ENCODE results near the gene NEMP1.

The NEMP1 gene

GRCh38 chr12:57095440-57095839 is 16.8 kb upstream of the NEMP1 start:
- Histone ChIP-seq H3K4me3 (ENCODE audit: low read length) (no peak overlapping the region), H3K27me3 (replicated peaks; ENCODE audit: control insufficient read depth, insufficient read depth, low read length) (no peaks in the 10 kb centered on the region), H3K36me3 (ENCODE audit: control insufficient read depth, insufficient read depth, low read length, severe bottlenecking) (peaks cover 88% of the 10 kb centered on the region), H3K9ac (ENCODE audit: low read length) (peak overlapping the region; percentile 34), H3K4me1 (ENCODE audit: control insufficient read depth, insufficient read depth, low read length) (peaks cover 41% of the 10 kb centered on the region), H3K9me3 (ENCODE audit: control insufficient read depth, low read length) (no peaks in the 10 kb centered on the region)
- no peak for DNase-seq (ENCODE audit: low read depth)

GRCh38 chr12:57094208-57095160 is 15.9 kb upstream of the NEMP1 start:
- no peak for DNase-seq (ENCODE audit: low read depth)
- H3K4me3 ChIP-seq (ENCODE audit: low read length): no peak overlapping the region
- no peaks in the 10 kb centered on the region for H3K27me3 ChIP-seq (replicated peaks; ENCODE audit: control insufficient read depth, insufficient read depth, low read length)
- H3K9me3 ChIP-seq (ENCODE audit: control insufficient read depth, low read length): no peaks in the 10 kb centered on the region
- H3K4me1 ChIP-seq (ENCODE audit: control insufficient read depth, insufficient read depth, low read length): peaks cover 42% of the 10 kb centered on the region
- peaks cover 80% of the 10 kb centered on the region for H3K36me3 ChIP-seq (ENCODE audit: control insufficient read depth, insufficient read depth, low read length, severe bottlenecking)
- H3K9ac ChIP-seq (ENCODE audit: low read length): peak overlapping the region; percentile 34

- Histone ChIP-seq H3K36me3 (ENCODE audit: control insufficient read depth, insufficient read depth, low read length, severe bottlenecking) (peaks cover 72% of the 10 kb centered on the region), H3K27me3 (replicated peaks; ENCODE audit: control insufficient read depth, insufficient read depth, low read length) (no peaks in the 10 kb centered on the region)
- peak; percentile 86 for DNase-seq (ENCODE audit: low read depth)
These were observed 15.0 kb upstream of the NEMP1 start for GRCh38 chr12:57093415-57094207.

GRCh38 chr12:57092876-57093414 is 14.4 kb upstream of the NEMP1 start:
- Histone ChIP-seq H3K36me3 (ENCODE audit: control insufficient read depth, insufficient read depth, low read length, severe bottlenecking) (peaks cover 66% of the 10 kb centered on the region), H3K4me1 (ENCODE audit: control insufficient read depth, insufficient read depth, low read length) (peaks cover 42% of the 10 kb centered on the region), H3K9ac (ENCODE audit: low read length) (peak overlapping the region; percentile 98), H3K27me3 (replicated peaks; ENCODE audit: control insufficient read depth, insufficient read depth, low read length) (no peaks in the 10 kb centered on the region), H3K9me3 (ENCODE audit: control insufficient read depth, low read length) (no peaks in the 10 kb centered on the region), H3K4me3 (ENCODE audit: low read length) (peak overlapping the region; percentile 61)
- no peak for DNase-seq (ENCODE audit: low read depth)

More at GRCh38 chr12:57093415-57094207, 15.0 kb upstream of the NEMP1 start:
- H3K9me3 ChIP-seq (ENCODE audit: control insufficient read depth, low read length): no peaks in the 10 kb centered on the region
- peaks cover 39% of the 10 kb centered on the region for H3K4me1 ChIP-seq (ENCODE audit: control insufficient read depth, insufficient read depth, low read length)
- H3K4me3 ChIP-seq (ENCODE audit: low read length): peak overlapping the region; percentile 61
- peak overlapping the region; percentile 71 for H3K9ac ChIP-seq (ENCODE audit: low read length)

- Histone ChIP-seq H3K9ac (ENCODE audit: low read length) (peak overlapping the region; percentile 98), H3K4me1 (ENCODE audit: control insufficient read depth, insufficient read depth, low read length) (peaks cover 40% of the 10 kb centered on the region), H3K9me3 (ENCODE audit: control insufficient read depth, low read length) (no peaks in the 10 kb centered on the region), H3K4me3 (ENCODE audit: low read length) (peak overlapping the region; percentile 42), H3K36me3 (ENCODE audit: control insufficient read depth, insufficient read depth, low read length, severe bottlenecking) (peaks cover 61% of the 10 kb centered on the region), H3K27me3 (replicated peaks; ENCODE audit: control insufficient read depth, insufficient read depth, low read length) (no peaks in the 10 kb centered on the region)
- no peak for DNase-seq (ENCODE audit: low read depth)
These were observed 13.9 kb upstream of the NEMP1 start for GRCh38 chr12:57092529-57092862.

GRCh38 chr12:57091638-57092528 is 13.3 kb upstream of the NEMP1 start:
- H3K27me3 ChIP-seq (replicated peaks; ENCODE audit: control insufficient read depth, insufficient read depth, low read length): no peaks in the 10 kb centered on the region

GRCh38 chr12:57090924-57091637 is 12.5 kb upstream of the NEMP1 start:
- Histone ChIP-seq H3K9ac (ENCODE audit: low read length) (peak overlapping the region; percentile 98), H3K4me3 (ENCODE audit: low read length) (peak overlapping the region; percentile 94), H3K9me3 (ENCODE audit: control insufficient read depth, low read length) (no peaks in the 10 kb centered on the region), H3K4me1 (ENCODE audit: control insufficient read depth, insufficient read depth, low read length) (peaks cover 48% of the 10 kb centered on the region), H3K36me3 (ENCODE audit: control insufficient read depth, insufficient read depth, low read length, severe bottlenecking) (peaks cover 47% of the 10 kb centered on the region), H3K27me3 (replicated peaks; ENCODE audit: control insufficient read depth, insufficient read depth, low read length) (no peaks in the 10 kb centered on the region)
- DNase-seq (ENCODE audit: low read depth): peak; percentile 55

More at GRCh38 chr12:57091638-57092528, 13.3 kb upstream of the NEMP1 start:
- no peak for DNase-seq (ENCODE audit: low read depth)
- Histone ChIP-seq H3K9ac (ENCODE audit: low read length) (peak overlapping the region; percentile 98), H3K9me3 (ENCODE audit: control insufficient read depth, low read length) (no peaks in the 10 kb centered on the region), H3K36me3 (ENCODE audit: control insufficient read depth, insufficient read depth, low read length, severe bottlenecking) (peaks cover 55% of the 10 kb centered on the region), H3K4me3 (ENCODE audit: low read length) (peak overlapping the region; percentile 94), H3K4me1 (ENCODE audit: control insufficient read depth, insufficient read depth, low read length) (peaks cover 40% of the 10 kb centered on the region)

GRCh38 chr12:57090490-57090889 is 11.9 kb upstream of the NEMP1 start:
- H3K4me3 ChIP-seq (ENCODE audit: low read length): peak overlapping the region; percentile 94
- H3K27me3 ChIP-seq (replicated peaks; ENCODE audit: control insufficient read depth, insufficient read depth, low read length): no peaks in the 10 kb centered on the region
- H3K9ac ChIP-seq (ENCODE audit: low read length): peak overlapping the region; percentile 98
- no peak for DNase-seq (ENCODE audit: low read depth)
- H3K9me3 ChIP-seq (ENCODE audit: control insufficient read depth, low read length): no peaks in the 10 kb centered on the region
- peaks cover 41% of the 10 kb centered on the region for H3K36me3 ChIP-seq (ENCODE audit: control insufficient read depth, insufficient read depth, low read length, severe bottlenecking)
- H3K4me1 ChIP-seq (ENCODE audit: control insufficient read depth, insufficient read depth, low read length): peaks cover 54% of the 10 kb centered on the region

GRCh38 chr12:57089271-57090245 is 11.0 kb upstream of the NEMP1 start:
- peak; percentile 84 for DNase-seq (ENCODE audit: low read depth)
- Histone ChIP-seq H3K9ac (ENCODE audit: low read length) (peak overlapping the region; percentile 98), H3K9me3 (ENCODE audit: control insufficient read depth, low read length) (no peaks in the 10 kb centered on the region), H3K4me1 (ENCODE audit: control insufficient read depth, insufficient read depth, low read length) (peaks cover 58% of the 10 kb centered on the region), H3K4me3 (ENCODE audit: low read length) (peak overlapping the region; percentile 94), H3K36me3 (ENCODE audit: control insufficient read depth, insufficient read depth, low read length, severe bottlenecking) (peaks cover 32% of the 10 kb centered on the region), H3K27me3 (replicated peaks; ENCODE audit: control insufficient read depth, insufficient read depth, low read length) (no peaks in the 10 kb centered on the region)
